H1 (cell line): ENCODE results near the gene DUS1L. TPM values are rescaled to one million over a fixed set of nuclear protein-coding genes. Genes with fewer than 3 reads are reported as not detected.

ENCODE experiments used
- CTCF ChIA-PET: fragments of 300-600 bp; sonication (Branson Sonifier 250); formaldehyde crosslinking; loops from one replicate; lab custom pipeline; 2021; ENCODE audit not compliant: partially characterized antibody; lab: Charles Lee
- POLR2A ChIA-PET: fragments of 300-600 bp; sonication (Branson Sonifier 250); formaldehyde crosslinking; loops from one replicate; lab custom pipeline; 2021; ENCODE audit warnings: inconsistent platforms; ENCODE audit not compliant: partially characterized antibody; lab: Charles Lee
- DNase-seq, 2 experiments: peaks; one replicate each; pipeline versions ENCODE4 v3.0.0 to v3.0.0-alpha.2; 2010 to 2022; ENCODE audit warnings: low spot score in 2 of 2, low read depth in 1 of 2, mixed read lengths in 1 of 2
- FAIRE-seq: peaks from 2 replicates; lab custom pipeline; 2011; peaks lifted over from hg19 to GRCh38; lab: Jason Lieb, UNC
- H2AFZ ChIP-seq: 2 replicates; pipeline ENCODE4 v1.8.1; 2012; ENCODE audit warnings: low read length, inconsistent platforms
- H2AK5ac ChIP-seq: 2 replicates; pipeline ENCODE4 v1.6.1; 2013; ENCODE audit warnings: low read depth, low read length
- H2BK120ac ChIP-seq: replicated peaks from 2 replicates; pipeline ENCODE3; 2013; ENCODE audit warnings: low read depth, low read length, inconsistent platforms
- H2BK12ac ChIP-seq: 2 replicates; pipeline ENCODE4 v1.6.1; 2013; ENCODE audit warnings: low read depth, low read length
- H2BK15ac ChIP-seq: 2 replicates; pipeline ENCODE4 v1.6.1; 2013; ENCODE audit warnings: low read length
- H2BK20ac ChIP-seq: 2 replicates; pipeline ENCODE4 v1.6.1; 2013; ENCODE audit warnings: low read length
- H2BK5ac ChIP-seq: 2 replicates; pipeline ENCODE4 v1.6.1; 2013; ENCODE audit warnings: low read depth, low read length
- H3K14ac ChIP-seq: 2 replicates; pipeline ENCODE4 v1.6.1; 2013; ENCODE audit warnings: inconsistent platforms; ENCODE audit not compliant: insufficient read length
- H3K18ac ChIP-seq: 2 replicates; pipeline ENCODE4 v1.6.1; 2013; ENCODE audit warnings: low read length; ENCODE audit errors: extremely low read depth
- H3K23ac ChIP-seq: 2 replicates; pipeline ENCODE4 v1.6.1; 2013; ENCODE audit warnings: inconsistent platforms; ENCODE audit not compliant: insufficient read length
- H3K23me2 ChIP-seq: 2 replicates; pipeline ENCODE4 v1.6.1; 2013; ENCODE audit warnings: low read depth, low read length
- H3K27ac ChIP-seq: 2 replicates; pipeline ENCODE4 v1.6.1; 2011; ENCODE audit warnings: low read depth, low read length, inconsistent platforms
- H3K27me3 ChIP-seq, 4 experiments: replicated peaks in 1 of 4; 1 replicate in 1 of 4; 2 replicates in 3 of 4; pipeline versions ENCODE4 v1.6.1 to v1.8.1; 2011 to 2013; ENCODE audit warnings: low read length in 3 of 4, mild to moderate bottlenecking in 3 of 4, inconsistent platforms in 2 of 4, mixed read lengths in 2 of 4, moderate library complexity in 1 of 4; ENCODE audit not compliant: control insufficient read depth in 3 of 4, insufficient read depth in 3 of 4; ENCODE audit errors: extremely low read depth in 1 of 4
- H3K36me3 ChIP-seq, 4 experiments: 2 replicates each; pipeline versions ENCODE4 v1.6.1 to v1.8.1; 2011 to 2013; ENCODE audit warnings: mild to moderate bottlenecking in 4 of 4, low read length in 3 of 4, moderate library complexity in 2 of 4, control low read depth in 1 of 4, inconsistent platforms in 1 of 4; ENCODE audit not compliant: insufficient read depth in 4 of 4, control insufficient read depth in 2 of 4
- H3K4ac ChIP-seq: replicated peaks from 2 replicates; pipeline ENCODE3; 2013; ENCODE audit warnings: low read length, low read depth, mixed read lengths, inconsistent platforms; ENCODE audit not compliant: insufficient read length
- H3K4me1 ChIP-seq, 4 experiments: replicated peaks in 1 of 4; 1 replicate in 1 of 4; 2 replicates in 3 of 4; pipeline versions ENCODE4 v1.6.1 to v1.8.1; 2011 to 2013; ENCODE audit warnings: low read length in 3 of 4, inconsistent platforms in 2 of 4, mixed read lengths in 1 of 4; ENCODE audit not compliant: insufficient read depth in 4 of 4, control insufficient read depth in 3 of 4
- H3K4me2 ChIP-seq, 2 experiments: 2 replicates each; pipeline versions ENCODE4 v1.6.1 to v1.8.1; 2011 to 2013; ENCODE audit warnings: low read depth in 2 of 2, low read length in 2 of 2, control low read depth in 1 of 2, inconsistent platforms in 1 of 2, mild to moderate bottlenecking in 1 of 2; ENCODE audit not compliant: insufficient read depth in 1 of 2
- H3K4me3 ChIP-seq, 4 experiments: fragments of 200-600, 300-600 bp in 1 of 4; sonication (generic), shearing (Covaris generic), sonication (Bioruptor Twin) in 1 of 4; 2 replicates each; pipeline versions ENCODE4 v1.5.1 to v1.8.1; 2011 to 2016; ENCODE audit warnings: low read length in 4 of 4, low read depth in 3 of 4, control low read depth in 2 of 4, inconsistent platforms in 2 of 4, mild to moderate bottlenecking in 2 of 4, mixed read lengths in 1 of 4, moderate library complexity in 1 of 4; ENCODE audit not compliant: insufficient read depth in 2 of 4; ENCODE audit errors: extremely low read depth in 1 of 4
- H3K56ac ChIP-seq: replicated peaks from 2 replicates; pipeline ENCODE3; 2013; ENCODE audit warnings: low read depth, mild to moderate bottlenecking, mixed read lengths, low read length, inconsistent platforms; ENCODE audit not compliant: insufficient read length
- H3K79me1 ChIP-seq: 2 replicates; pipeline ENCODE4 v1.6.1; 2013; ENCODE audit warnings: low read depth, low read length, control low read depth
- H3K79me2 ChIP-seq, 2 experiments: 2 replicates each; pipeline versions ENCODE4 v1.6.1 to v1.8.1; 2012 to 2013; ENCODE audit warnings: low read length in 2 of 2, mild to moderate bottlenecking in 2 of 2, inconsistent platforms in 1 of 2; ENCODE audit not compliant: insufficient read depth in 2 of 2, control insufficient read depth in 1 of 2
- H3K9ac ChIP-seq, 4 experiments: replicated peaks in 1 of 4; 1 replicate in 1 of 4; 2 replicates in 3 of 4; pipeline versions ENCODE4 v1.6.1 to v1.8.1; 2011 to 2013; ENCODE audit warnings: low read depth in 3 of 4, low read length in 3 of 4, control low read depth in 2 of 4, mild to moderate bottlenecking in 2 of 4, moderate library complexity in 2 of 4, inconsistent platforms in 1 of 4; ENCODE audit errors: extremely low read depth in 1 of 4
- H3K9me3 ChIP-seq, 2 experiments: 2 replicates each; pipeline versions ENCODE4 v1.6.1 to v1.8.1; 2012 to 2013; ENCODE audit warnings: mild to moderate bottlenecking in 2 of 2, moderate library complexity in 2 of 2, control low read depth in 1 of 2, inconsistent platforms in 1 of 2, low read depth in 1 of 2, low read length in 1 of 2, mixed read lengths in 1 of 2; ENCODE audit not compliant: insufficient read depth in 2 of 2
- H4K20me1 ChIP-seq, 2 experiments: replicated peaks in 1 of 2; 2 replicates each; pipeline versions ENCODE3 to v1.8.1; 2011 to 2013; ENCODE audit warnings: inconsistent platforms in 2 of 2, low read length in 2 of 2, mild to moderate bottlenecking in 1 of 2; ENCODE audit not compliant: insufficient read depth in 2 of 2, control insufficient read depth in 1 of 2
- H4K5ac ChIP-seq: 2 replicates; pipeline ENCODE4 v1.6.1; 2013; ENCODE audit warnings: low read length, low read depth, mixed read lengths, inconsistent platforms; ENCODE audit not compliant: insufficient read length
- H4K8ac ChIP-seq: 2 replicates; pipeline ENCODE4 v1.8.0; 2013; ENCODE audit warnings: mild to moderate bottlenecking, moderate library complexity, low read length, inconsistent platforms; ENCODE audit not compliant: insufficient read depth; ENCODE audit errors: extremely low read depth
- H4K91ac ChIP-seq: replicated peaks from 2 replicates; pipeline ENCODE3; 2013; ENCODE audit warnings: low read length, mixed read lengths, inconsistent platforms; ENCODE audit not compliant: insufficient read length
- FOSL1 ChIP-seq: IDR thresholded peaks from 2 replicates; pipeline ENCODE4 v1.6.1; 2011; ENCODE audit warnings: mild to moderate bottlenecking, low read depth, low read length, moderate library complexity; ENCODE audit not compliant: insufficient read depth
- WGBS, 2 experiments: shearing (Covaris generic) in 1 of 2; methylation state at CpG; one replicate each; pipeline versions ENCODE4 v1.1.6 to v1.1.7; 2013 to 2015; ENCODE audit warnings: low lambda C conversion rate in 2 of 2, mixed read lengths in 2 of 2, inconsistent platforms in 1 of 2, low coverage in 1 of 2, missing lambda C conversion rate in 1 of 2; ENCODE audit not compliant: insufficient replicate concordance in 2 of 2, insufficient coverage in 1 of 2, insufficient read length in 1 of 2; ENCODE audit errors: extremely low coverage in 1 of 2, missing lambda C conversion rate in 1 of 2; 5-methylcytosine and 5-hydroxymethylcytosine counted together
- polyA plus RNA-seq, 7 experiments: library from polyadenylated mRNA; depleted of rRNA in 3 of 7; stranded (reverse) in 5 of 7; unstranded in 2 of 7; fragments of >200 nt in 5 of 7; fragments of 200-250 nt in 2 of 7; gene quantifications; 1 replicate in 5 of 7; 2 replicates in 1 of 7; 4 replicates in 1 of 7; pipeline versions ENCODE4 v1.2.1 to v1.2.3, GENCODE V29; 2011 to 2013; ENCODE audit warnings: missing spikeins in 2 of 7, mixed read lengths in 2 of 7
- total RNA-seq: library from RNA; stranded (reverse); fragmentation: NEBNext Ultra II Directional; extraction: Animal tissue kit (Norgen Biotek cat#: 25700); gene quantifications from 2 replicates; pipeline ENCODE4 v1.2.1, GENCODE V29; 2021

The DUS1L gene
- total and polyA plus RNA-seq, 2 of the 8 experiments (the other 6 are each of a cell fraction or from before 2014, with no cell fraction given): 34.5 to 69.1 TPM

DNA sequence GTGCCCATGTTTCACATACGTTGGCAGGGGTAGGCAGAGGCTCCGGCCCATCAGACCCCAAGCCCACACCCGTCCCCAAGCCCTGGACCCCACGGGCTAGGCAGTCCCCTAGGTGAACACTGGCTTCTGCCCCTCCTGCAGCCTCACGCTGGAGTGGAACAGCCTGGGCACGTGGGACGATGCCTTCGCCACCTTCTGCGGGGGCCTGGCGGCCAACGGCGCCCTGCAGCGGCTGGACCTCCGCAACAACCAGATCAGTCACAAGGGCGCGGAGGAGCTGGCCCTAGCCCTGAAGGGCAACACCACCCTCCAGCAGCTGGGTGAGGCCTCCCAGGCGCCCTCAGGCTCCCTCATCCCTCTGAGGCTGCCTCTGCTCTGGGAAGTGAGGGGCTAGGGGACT is 40.7 kb downstream of the DUS1L start:
- Histone ChIP-seq H3K27ac (no peak overlapping the region), H2BK5ac (no peak overlapping the region), H4K20me1 (peaks cover 7 to 17% of the 10 kb centered on the region in 2 experiments), H4K5ac (no peak overlapping the region), H4K8ac (no peak overlapping the region; the same call in 1 of the 2 replicates), H2AFZ (no peak overlapping the region), H3K14ac (no peak overlapping the region), H3K79me2 (peaks cover 0 to 12% of the 10 kb centered on the region in 2 experiments; a peak in 1 of 4 replicates), H2BK20ac (no peak overlapping the region), H3K9ac (no peak overlapping the region), H3K4me3 (no peak overlapping the region), H3K27me3 (no peaks in the 10 kb centered on the region), H2BK120ac (no peak overlapping the region), H3K4me1 (peaks cover 0 to 14% (median 8%) of the 10 kb centered on the region in 4 experiments; a peak in 5 of 7 replicates), H2AK5ac (no peak overlapping the region), H3K23me2 (peaks cover 12% of the 10 kb centered on the region), H3K18ac (no peak overlapping the region), H3K36me3 (no peaks in the 10 kb centered on the region; a peak in 1 of 8 replicates), H3K9me3 (no peaks in the 10 kb centered on the region), H2BK15ac (no peak overlapping the region), H3K23ac (no peak overlapping the region), H2BK12ac (no peak overlapping the region), H3K4me2 (no peak overlapping the region; a peak in 1 of 4 replicates), H3K4ac (no peak overlapping the region), H3K79me1 (peaks cover 4% of the 10 kb centered on the region; the same call in 1 of the 2 replicates), H3K56ac (no peak overlapping the region), H4K91ac (no peak overlapping the region)
- no peak for FAIRE-seq
- no peak for TF ChIP-seq FOSL1
- ChIA-PET POLR2A (no interaction called here), CTCF (interaction anchor here (1.2 kb wide), 1 partner anchor 25 kb away, joined by 3 read pairs; no protein-coding TSS in a partner anchor)
- DNase-seq: no peak
- 93% methylated on average over 16 of the region's 17 CpGs; no CpG with 5 or more reads in 1 of the 2 experiments for WGBS, 2 experiments
